OCI-LY7 (cell line): ENCODE data around the gene OR10C1. TPM values are rescaled to one million over a fixed set of nuclear protein-coding genes. Genes with fewer than 3 reads are reported as not detected.

Experiments
- BruUV-seq: library from RNA; stranded (reverse); fragments of 400-500 nt; replicated peaks from 2 replicates; lab custom pipeline; 2021; lab: Mats Ljungman, UMichigan
- CTCF ChIA-PET: fragments of 300-600 bp; sonication (Branson Sonifier 250); formaldehyde crosslinking; loops from one replicate; lab custom pipeline; 2022; ENCODE audit warnings: antibody characterized with exemption; ENCODE audit not compliant: unreplicated experiment; lab: Charles Lee
- POLR2A ChIA-PET: fragments of 300-600 bp; sonication (Branson Sonifier 250); formaldehyde crosslinking; loops from one replicate; lab custom pipeline; 2022; ENCODE audit warnings: antibody characterized with exemption; lab: Charles Lee
- DNase-seq: peaks from one replicate; pipeline ENCODE4 v3.0.0-alpha.2; 2015; ENCODE audit warnings: low spot score
- H2AFZ ChIP-seq: fragments of 200-600 bp; sonication (generic), shearing (Covaris generic); 2 replicates; pipeline ENCODE4 v1.6.1; 2014; ENCODE audit warnings: mild to moderate bottlenecking, antibody characterized with exemption, low read length, moderate library complexity
- H3K27ac ChIP-seq: fragments of 200-600 bp; sonication (generic); 2 replicates; pipeline ENCODE4 v1.5.1; 2014; ENCODE audit warnings: mixed run types, low read depth, mild to moderate bottlenecking, moderate library complexity, low read length, inconsistent platforms; ENCODE audit not compliant: poor library complexity, severe bottlenecking
- H3K36me3 ChIP-seq: fragments of 200-600 bp; sonication (generic); 2 replicates; pipeline ENCODE4 v1.6.1; 2014; ENCODE audit warnings: mild to moderate bottlenecking, antibody characterized with exemption, low read length, moderate library complexity, mixed read lengths; ENCODE audit not compliant: insufficient read depth
- H3K4me1 ChIP-seq: fragments of 200-600 bp; sonication (generic); 2 replicates; pipeline ENCODE4 v1.5.1; 2014; ENCODE audit warnings: mild to moderate bottlenecking, low read length; ENCODE audit not compliant: insufficient read depth, poor library complexity, severe bottlenecking
- H3K4me2 ChIP-seq: fragments of 200-600 bp; sonication (generic); 2 replicates; pipeline ENCODE4 v1.6.1; 2014; ENCODE audit warnings: mild to moderate bottlenecking, low read length
- H3K4me3 ChIP-seq: fragments of 200-600 bp; sonication (generic); 2 replicates; pipeline ENCODE4 v1.5.1; 2014; ENCODE audit warnings: mild to moderate bottlenecking, low read depth, low read length; ENCODE audit not compliant: poor library complexity, severe bottlenecking
- H3K79me2 ChIP-seq: fragments of 200-600 bp; sonication (generic); 2 replicates; pipeline ENCODE4 v1.6.1; 2016; ENCODE audit warnings: low read depth, mild to moderate bottlenecking, low read length, moderate library complexity, mixed read lengths; ENCODE audit not compliant: insufficient read depth
- H3K9me2 ChIP-seq: fragments of 200-600 bp; sonication (generic); 2 replicates; pipeline ENCODE4 v1.6.1; 2016; ENCODE audit warnings: mild to moderate bottlenecking, low read length, mixed read lengths; ENCODE audit not compliant: insufficient read depth
- H3K9me3 ChIP-seq: fragments of 200-600 bp; sonication (generic); 2 replicates; pipeline ENCODE4 v1.6.1; 2014; ENCODE audit warnings: mild to moderate bottlenecking, mixed run types, low read length, mixed read lengths
- H4K20me1 ChIP-seq: fragments of 200-600 bp; sonication (generic); 2 replicates; pipeline ENCODE4 v1.6.1; 2014; ENCODE audit warnings: mild to moderate bottlenecking, antibody characterized with exemption, low read length, moderate library complexity, mixed read lengths; ENCODE audit not compliant: insufficient read depth
- CTCF ChIP-seq: fragments of 200-600 bp; sonication (generic); conservative IDR thresholded peaks from 2 replicates; pipeline ENCODE4 v1.5.1; 2014; ENCODE audit warnings: mild to moderate bottlenecking, antibody characterized with exemption, low read length, moderate library complexity, mixed read lengths
- EZH2phosphoT487 ChIP-seq: fragments of 200-600 bp; sonication (generic); IDR thresholded peaks from 2 replicates; pipeline ENCODE4 v1.6.1; 2018; ENCODE audit warnings: low read depth, borderline replicate concordance, mild to moderate bottlenecking, mixed run types, antibody characterized with exemption, low read length, moderate library complexity, mixed read lengths
- intact Hi-C: fragments of 100-400 bp; cut with micrococcal nuclease; formaldehyde crosslinking; loops from one replicate; pipeline ENCODE4 v1.10.0; 2022; ENCODE audit not compliant: unreplicated experiment
- total RNA-seq, 2 experiments: library from RNA; depleted of rRNA in 1 of 2; stranded (reverse); fragments of >200 nt in 1 of 2; shearing (Covaris generic) in 1 of 2; gene quantifications; 2 replicates each; pipeline ENCODE4 v1.2.3, GENCODE V29; 2014 to 2022

Gene OR10C1
- total RNA-seq, 2 experiments from 2014 or later: not detected

GRCh38 chr6:29483186-29483585, 44.1 kb downstream of the OR10C1 start:
- Histone ChIP-seq H3K4me2 (no peak overlapping the region), H3K4me1 (no peaks in the 10 kb centered on the region), H3K9me3 (no peaks in the 10 kb centered on the region), H3K27ac (no peak overlapping the region), H3K79me2 (no peaks in the 10 kb centered on the region), H3K9me2 (no peaks in the 10 kb centered on the region), H2AFZ (no peak overlapping the region), H3K36me3 (no peaks in the 10 kb centered on the region), H3K4me3 (no peak overlapping the region), H4K20me1 (no peaks in the 10 kb centered on the region)
- DNase-seq: no peak
- ChIA-PET CTCF (no interaction called here), POLR2A (no interaction called here)
- intact Hi-C loops: no loop called here
- no peak for TF ChIP-seq CTCF
- no peak for TF ChIP-seq EZH2phosphoT487
- no TSS peak for BruUV-seq

GRCh38 chr6:29483735-29484134, 44.6 kb downstream of the OR10C1 start:
- Histone ChIP-seq H3K4me2 (no peak overlapping the region), H3K79me2 (no peaks in the 10 kb centered on the region), H3K4me3 (no peak overlapping the region), H4K20me1 (no peaks in the 10 kb centered on the region), H3K27ac (no peak overlapping the region), H2AFZ (no peak overlapping the region), H3K9me2 (no peaks in the 10 kb centered on the region), H3K4me1 (no peaks in the 10 kb centered on the region), H3K36me3 (no peaks in the 10 kb centered on the region), H3K9me3 (no peaks in the 10 kb centered on the region)
- intact Hi-C loops: no loop called here
- ChIA-PET POLR2A (no interaction called here), CTCF (no interaction called here)
- TF ChIP-seq EZH2phosphoT487: no peak
- no peak for TF ChIP-seq CTCF
- BruUV-seq: no TSS peak
- no peak for DNase-seq

- H4K20me1 ChIP-seq: no peaks in the 10 kb centered on the region
- ChIA-PET POLR2A (no interaction called here), CTCF (no interaction called here)
- no peak for DNase-seq
- no peak overlapping the region for H2AFZ ChIP-seq
- intact Hi-C loops: no loop called here
- BruUV-seq: no TSS peak
- H3K9me3 ChIP-seq: no peaks in the 10 kb centered on the region
- TF ChIP-seq EZH2phosphoT487: no peak
- TF ChIP-seq CTCF: no peak
- H3K4me3 ChIP-seq: no peak overlapping the region
- no peak overlapping the region for H3K27ac ChIP-seq
- no peak overlapping the region for H3K4me2 ChIP-seq
- no peaks in the 10 kb centered on the region for H3K9me2 ChIP-seq
- no peaks in the 10 kb centered on the region for H3K79me2 ChIP-seq
- no peaks in the 10 kb centered on the region for H3K4me1 ChIP-seq
- H3K36me3 ChIP-seq: no peaks in the 10 kb centered on the region
These were observed 47.5 kb downstream of the OR10C1 start for GRCh38 chr6:29486577-29486976.
